Measurements from ENCODE around the gene RPS16.

Gene RPS16

GRCh38 chr19:39388657-39389056, 47.1 kb downstream of the RPS16 start:
- no peak for DNase-seq (ENCODE audit: low read depth)

GRCh38 chr19:39386557-39386956, 49.2 kb downstream of the RPS16 start:
- DNase-seq (ENCODE audit: low read depth): no peak

DNA sequence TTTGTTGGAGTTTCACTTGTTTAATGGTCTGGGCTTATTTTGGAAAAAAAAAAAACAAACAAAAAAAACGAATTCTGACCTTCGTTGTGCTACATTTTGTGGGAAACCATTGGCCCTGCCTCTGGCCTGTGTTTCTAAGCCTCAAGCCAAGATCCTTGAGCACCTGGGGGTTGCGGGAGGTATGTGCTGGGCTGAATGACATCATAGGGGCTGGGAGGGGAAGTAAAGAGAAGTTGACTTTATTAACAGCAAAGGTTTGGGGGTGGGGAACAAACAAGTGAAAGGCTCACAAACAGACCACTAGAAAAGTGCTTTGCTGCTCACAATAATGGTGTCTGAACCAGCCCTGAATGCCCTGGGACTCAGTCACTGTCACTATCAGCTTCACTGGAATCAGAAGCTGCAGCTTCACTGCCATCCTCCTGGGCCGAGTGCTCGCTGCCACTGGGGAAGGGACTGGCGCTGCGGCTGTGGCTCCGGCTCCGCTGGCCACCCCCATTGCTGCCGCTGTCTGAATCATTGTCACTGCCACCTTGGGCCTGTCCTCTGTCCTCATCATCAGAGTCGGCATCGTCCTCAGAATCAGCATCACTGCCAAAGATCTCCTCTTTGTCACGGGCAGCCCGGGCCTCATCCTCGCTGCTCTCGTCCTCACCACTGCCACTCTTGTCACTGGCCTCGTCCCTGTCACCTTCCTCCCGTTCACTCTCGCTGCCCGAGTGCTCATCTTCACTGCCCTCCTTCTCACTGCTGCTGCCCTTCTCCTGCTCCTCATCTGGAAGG, 49.9 kb downstream of the RPS16 start:
- no peak for DNase-seq (ENCODE audit: low read depth)

DNA sequence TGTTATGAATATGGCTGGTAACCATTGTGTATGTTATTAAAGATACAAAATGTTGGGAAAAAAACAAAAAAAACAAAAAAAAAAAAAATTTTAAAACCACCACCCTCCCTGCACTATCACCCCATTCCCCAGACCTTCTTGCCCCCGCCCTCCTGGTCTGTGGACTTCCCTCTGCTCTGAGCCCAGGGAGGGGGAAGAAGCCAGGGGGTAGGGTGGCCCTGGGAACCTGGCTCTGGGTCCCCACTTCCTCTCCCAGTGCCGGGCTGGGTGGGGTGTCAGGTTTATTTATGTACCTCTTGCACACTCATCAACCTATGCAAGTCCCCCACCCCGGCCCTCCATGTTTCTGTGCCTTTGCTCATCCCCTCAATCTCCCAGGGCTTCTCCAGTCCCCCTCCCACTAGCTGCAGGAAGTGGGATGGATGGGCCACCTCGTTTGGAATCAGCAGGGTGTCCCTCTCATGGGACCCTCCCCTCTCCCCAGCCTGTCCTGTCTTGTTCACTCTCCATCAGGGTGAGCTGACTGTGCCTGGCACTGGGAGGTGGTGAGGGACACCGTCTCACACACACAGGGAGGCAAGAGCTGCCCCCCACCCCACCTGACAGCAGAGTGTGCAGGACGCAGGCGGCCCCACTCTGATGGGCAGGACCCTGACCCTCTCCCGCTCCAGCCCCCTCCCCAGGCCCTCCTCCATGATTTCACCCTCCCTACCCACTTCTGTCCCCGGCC, 50.7 kb downstream of the RPS16 start:
- no peak for DNase-seq (ENCODE audit: low read depth)

Data from activated T-cell treated with anti-CD3 and anti-CD28 coated beads for 1 hour (primary cell).